GM21423 (cell line): ENCODE results near the gene TACC2.

Experiments
- ATAC-seq: cut with Tn5 transposase; IDR thresholded peaks from one replicate; pipeline ENCODE4 v1.9.1; 2021; ENCODE audit warnings: mild to moderate bottlenecking, moderate library complexity; ENCODE audit not compliant: unreplicated experiment

TACC2 gene

DNA sequence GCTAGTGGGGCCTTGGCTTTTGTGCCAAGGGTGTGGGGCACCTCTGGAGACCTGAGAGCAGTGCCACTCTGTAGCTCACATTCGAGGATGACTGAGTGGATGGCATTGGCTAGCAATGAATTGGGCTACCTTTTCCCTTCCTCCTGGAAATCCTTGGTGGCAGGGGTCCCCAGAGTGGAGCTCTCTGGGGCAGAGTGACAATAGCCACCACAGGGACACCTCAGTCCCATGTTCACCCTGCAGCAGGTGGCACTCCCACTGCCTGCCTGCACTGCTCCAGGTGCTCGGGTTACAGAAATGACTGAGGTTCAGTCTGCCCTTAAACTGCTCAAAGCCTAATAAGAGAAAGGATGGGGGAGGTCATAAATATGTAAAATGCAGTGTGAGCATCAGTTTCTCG, 300.0 kb downstream of the TACC2 start:
- ATAC-seq = no peak

DNA sequence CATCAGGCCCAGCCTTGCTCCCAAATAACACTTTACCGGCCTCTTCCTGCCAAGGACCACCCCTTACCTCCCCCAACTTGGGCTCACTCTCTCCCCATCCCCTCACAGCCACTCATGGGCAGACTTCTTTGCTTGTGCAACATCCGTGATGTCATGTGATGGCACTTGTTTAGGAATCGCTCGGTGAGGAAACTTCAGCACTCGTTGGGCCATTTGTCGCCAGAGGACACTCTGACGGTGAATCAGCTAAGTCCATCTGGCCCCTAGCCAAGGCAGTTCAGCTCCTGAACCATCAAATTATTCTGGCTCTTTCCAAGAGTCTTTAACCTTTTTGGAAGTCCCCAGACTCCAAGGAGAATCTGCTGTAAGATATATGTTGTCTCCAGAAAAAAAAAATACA, 301.4 kb downstream of the TACC2 start:
- no peak for ATAC-seq

DNA sequence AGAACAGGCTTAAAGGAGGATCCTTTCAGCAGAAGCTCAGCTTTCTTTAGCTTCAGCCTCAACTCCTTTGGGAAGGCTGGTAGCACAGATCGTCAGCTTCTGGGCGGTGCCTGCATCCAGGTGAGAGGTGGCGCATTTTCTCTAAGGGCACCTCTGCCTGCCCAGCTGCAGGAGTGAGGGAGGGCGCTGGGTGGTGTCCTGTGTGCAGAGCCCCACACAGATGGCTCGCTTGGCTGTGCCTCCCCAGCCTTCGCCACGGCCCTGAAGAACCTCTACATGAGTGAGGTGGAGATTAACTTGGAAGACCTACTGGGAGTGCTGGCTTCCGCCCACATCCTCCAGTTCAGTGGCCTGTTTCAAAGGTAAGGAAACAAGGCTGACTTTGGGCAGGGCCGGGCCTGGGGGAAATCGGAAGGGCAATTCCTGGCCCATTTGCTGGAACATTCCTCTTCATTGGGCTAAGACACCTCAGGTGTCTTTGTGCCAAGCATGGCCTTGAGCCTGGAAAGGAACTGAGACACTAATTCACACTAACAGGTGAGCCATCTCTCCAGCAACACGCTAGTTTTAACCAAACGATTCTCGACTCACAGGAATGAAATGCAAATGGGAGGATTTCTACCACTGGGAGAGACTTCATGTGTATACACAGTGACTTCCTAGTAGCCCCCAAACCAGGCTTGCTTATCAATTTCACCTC, 302.0 kb downstream of the TACC2 start:
- ATAC-seq = no peak

DNA sequence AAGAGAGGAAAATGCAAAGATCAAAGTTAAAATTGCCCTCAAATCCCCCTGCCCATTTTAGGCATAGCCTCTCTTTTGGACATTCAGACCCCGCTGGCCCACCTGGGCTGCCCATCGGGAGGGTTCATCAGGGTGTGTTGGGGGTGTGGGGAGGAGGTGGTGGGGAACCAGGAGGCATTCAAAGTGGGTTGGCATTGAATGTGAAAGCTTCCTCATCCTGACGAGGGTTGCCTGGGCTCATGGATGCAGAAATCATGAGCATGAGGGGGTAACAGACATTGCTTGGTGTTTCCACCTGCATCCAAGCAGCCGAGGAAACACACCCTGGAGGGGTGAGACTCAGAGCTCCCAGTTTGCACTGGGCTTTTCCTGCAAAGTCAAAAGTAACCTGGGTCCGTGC, 302.8 kb downstream of the TACC2 start:
- no peak for ATAC-seq

DNA sequence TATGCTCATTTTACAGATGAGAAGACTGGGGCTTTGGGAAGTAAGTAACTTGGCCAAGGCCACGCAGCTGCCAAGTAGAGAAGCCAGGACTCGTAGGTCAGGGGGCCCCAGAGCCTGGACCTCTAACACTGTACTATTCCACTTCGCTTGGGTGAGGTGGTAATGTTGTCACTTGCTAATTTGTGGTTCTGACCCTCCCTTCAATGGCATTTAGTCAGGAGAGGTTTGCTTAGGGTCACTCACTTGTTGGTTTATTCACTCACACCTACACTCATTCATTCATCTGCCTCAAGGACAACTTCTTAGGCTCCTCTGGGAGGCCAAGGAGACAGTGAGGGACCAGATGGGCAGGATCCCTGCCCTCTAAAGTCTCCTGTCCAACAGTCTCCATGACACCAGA, 303.4 kb downstream of the TACC2 start:
- ATAC-seq = no peak

DNA sequence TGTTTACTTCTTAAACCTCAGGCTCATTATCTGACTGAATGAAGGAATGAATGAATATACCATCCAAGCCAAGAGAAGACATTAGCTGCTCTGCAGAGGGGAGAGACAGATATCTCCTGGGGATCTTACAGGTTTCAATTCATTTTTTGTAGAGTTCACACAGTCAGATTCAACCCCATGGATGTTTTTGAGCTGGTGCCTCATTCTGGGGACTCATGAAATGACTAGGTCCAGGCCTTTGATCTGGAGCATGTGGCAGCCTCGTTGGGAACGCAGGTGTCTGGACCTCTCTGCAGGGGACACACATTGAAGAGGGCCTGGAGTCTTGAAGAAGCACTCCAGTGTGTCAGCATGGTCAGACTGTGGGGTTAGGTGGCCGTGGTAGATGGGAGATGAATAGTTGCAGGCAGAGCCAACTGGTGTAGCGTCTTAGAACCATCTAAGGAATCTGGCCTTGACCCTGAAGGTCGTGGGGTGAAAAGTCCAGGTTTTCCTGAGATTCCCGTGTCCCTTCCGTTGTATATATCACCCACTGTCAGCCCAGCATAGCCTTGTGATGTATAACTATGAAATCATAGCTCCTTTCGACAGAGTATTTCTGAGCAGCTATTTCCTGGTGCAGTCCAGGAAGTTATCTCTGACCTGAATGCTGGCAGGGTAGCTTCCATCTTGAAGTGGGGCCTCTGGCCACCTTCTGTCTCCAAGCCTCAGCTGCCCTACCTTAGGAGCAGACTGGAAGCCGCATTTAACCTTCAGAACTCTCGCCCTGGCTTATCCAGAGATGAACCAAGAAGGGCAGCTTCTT, 304.4 kb downstream of the TACC2 start:
- no peak for ATAC-seq

DNA sequence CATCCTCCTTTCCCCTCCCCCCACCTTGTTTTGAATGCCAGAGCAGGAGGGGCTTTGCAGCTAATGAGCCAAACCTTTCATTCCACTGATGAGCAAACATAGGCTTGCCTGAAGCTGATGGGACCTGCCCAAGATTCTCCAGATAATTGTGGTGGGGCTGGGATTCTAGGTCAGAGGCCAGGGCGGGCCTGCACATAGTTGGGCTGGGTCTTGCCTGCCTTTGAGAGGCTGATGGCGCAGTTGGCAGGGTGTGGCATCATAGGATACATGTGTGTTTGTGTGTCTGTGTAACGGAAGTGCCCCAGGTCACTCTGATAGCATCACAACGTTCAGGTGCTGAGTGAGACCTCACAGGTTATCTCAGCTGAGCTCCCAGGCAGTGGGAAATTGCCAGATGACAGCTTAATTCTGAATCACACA, 305.0 kb downstream of the TACC2 start:
- no peak for ATAC-seq

DNA sequence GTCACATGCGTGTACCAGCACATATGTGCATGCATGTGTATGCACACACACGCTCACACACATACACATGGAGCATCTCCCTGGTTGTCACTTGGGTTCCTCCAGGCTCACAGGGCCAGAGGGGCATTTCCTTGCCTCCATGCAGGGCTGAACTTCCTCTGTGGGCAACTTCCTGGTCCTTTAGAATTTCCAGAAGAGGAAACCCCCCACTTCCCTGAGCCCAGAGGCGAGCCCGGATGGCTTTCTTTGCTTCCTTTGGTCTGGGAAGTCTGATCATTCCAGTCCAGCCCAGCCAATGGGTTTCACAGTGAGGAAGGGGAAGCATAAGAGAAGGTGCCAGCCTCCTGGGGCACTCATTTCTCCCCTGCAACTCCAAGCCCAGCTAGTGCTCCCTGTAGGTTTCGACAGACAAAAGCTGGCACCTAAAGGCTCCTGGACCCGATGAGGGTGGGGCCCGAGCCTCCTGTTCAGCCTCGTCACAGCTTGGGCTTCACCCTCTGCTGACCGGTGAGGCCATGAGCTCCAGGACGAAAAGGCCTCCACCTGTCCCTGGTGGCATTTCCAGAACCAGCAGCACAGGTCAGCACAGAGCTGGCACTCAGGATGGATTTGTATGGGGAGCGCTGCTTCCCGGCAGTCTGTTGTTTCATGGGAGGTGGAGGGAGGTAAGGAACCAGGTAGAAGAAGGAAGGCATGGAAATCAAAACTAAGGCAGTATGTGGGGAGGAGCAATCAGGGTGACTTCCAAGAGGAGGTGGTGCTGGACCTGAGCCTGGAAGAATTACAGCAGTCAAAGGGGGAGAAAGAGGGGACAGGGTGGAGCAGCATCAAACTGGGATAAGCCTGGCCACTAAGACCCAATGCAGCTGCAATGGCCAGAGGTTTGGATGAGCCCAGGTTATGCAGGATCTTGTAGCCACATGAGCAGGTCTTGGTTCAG, 305.8 kb downstream of the TACC2 start:
- ATAC-seq = no peak

DNA sequence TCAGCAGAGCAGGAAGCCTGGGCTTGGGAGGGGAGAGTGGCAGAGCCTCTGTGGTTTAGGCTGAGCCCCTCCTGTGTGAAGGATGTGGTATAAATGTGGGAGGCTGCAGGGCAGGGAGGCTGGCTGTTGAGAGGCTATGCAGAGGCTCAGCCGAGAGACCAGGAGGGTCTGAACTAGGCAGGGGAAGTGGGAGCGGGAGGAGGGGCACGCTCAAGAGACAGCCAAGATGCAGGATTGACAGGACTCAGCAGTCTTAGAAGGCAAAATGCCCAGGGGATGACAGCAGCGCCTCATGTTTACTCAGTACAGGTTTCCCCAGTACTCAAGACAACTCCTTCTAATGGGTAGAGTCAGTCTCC, 306.5 kb downstream of the TACC2 start:
- ATAC-seq = no peak

DNA sequence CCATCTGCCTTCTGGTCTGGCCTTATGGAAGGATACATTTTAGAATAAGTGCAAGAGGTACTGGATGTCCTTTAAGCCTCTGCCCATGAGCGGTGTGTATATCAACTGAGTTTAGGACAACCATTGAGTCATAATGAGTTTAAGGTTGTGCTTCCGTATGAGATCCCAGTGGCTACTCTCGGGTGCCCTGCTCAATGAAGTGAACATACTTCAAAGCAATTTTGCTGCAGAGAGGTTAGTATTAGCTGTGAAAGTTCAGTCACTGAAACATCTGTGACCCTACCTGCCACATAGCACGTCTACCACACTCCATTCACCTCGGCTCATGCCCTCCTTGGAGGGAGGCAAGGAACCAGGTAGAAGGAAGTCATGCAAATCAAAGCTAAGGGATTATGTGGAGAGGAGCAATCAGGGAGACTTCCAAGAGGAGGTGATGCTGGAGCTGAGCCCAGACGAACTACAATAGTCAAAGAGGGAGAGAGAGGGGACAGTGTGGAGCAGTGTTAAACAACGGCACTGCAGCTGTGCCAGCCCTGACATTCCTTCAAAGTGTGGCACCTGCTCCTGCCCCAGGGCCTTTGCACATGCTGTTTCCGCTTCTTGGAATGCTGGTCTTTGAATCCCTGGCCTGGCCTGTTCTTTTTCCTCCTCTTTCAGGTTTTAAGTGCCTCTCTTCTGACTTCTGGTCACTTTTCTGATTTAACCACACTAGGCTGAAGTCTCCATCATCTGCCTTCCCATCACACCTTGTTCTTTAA, 307.6 kb downstream of the TACC2 start:
- ATAC-seq = no peak

DNA sequence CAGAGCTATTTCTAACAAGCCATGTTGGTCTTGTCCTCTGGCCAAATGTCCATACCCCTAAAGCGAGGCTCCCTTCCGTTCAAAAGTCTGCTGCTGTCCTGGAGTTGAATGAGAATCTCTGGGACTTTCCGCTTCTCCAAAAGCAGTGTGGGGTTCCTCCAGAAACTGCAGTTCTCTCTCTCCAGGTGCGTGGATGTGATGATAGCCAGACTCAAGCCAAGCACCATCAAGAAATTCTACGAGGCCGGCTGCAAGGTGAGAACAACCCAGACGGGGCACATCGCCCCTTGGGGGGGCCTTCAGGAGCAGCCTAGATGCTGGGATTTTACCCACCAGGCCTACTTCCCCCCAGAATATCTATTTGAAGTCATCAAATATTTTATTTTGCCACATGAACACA, 308.6 kb downstream of the TACC2 start:
- ATAC-seq = no peak

DNA sequence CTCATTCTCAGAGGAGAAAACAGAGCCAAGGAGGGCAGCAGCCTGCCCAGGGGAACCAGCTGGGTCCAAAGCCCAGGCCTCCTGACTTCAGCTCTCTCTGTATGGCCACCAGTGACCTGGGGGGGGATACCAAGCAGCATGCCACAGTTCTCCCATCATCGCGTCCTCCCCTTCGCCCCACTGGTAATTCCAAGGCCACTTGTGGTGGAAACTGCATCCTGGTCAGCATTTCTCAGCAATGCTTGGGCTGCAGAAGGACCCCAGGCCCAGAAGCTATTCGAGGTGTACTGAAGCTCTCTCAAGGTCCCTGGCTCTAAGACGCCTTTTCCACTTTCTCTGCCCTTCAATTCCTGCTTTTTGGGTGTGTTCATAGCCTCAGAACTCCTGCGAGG, 309.2 kb downstream of the TACC2 start:
- ATAC-seq = no peak

DNA sequence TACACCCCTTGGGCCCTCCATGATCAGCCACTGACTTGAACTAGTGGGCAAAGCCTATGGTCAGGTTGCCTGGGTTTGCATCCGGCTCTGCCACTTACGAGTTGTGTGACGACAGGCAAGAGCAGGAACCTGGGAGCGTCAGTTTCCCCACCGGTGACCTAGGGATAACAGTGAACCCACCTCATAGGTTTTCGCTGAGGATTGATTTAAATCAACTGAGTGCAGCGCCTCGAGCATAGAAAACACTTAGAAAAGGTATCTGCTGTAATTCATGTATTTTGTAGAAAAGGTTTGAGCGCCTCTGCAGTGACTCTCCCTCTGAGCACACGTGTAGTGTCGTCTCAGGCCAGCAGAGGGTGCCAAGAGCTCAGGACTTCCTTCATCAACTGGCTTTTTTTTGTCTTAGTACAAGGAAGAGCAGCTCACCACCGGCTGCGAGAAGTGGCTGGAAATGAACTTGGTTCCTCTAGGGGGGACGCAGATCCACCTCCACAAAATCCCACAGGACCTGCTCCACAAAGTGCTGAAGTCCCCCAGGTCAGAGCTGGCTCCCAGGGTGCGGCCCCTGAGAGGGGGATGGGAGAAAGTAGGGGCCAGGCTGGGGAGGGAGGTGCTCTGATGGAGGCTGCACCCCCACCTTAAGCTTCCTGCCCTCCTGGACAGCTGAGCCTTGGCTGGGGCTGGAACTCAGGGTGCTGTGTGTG, 309.8 kb downstream of the TACC2 start:
- peak; percentile 74 for ATAC-seq

DNA sequence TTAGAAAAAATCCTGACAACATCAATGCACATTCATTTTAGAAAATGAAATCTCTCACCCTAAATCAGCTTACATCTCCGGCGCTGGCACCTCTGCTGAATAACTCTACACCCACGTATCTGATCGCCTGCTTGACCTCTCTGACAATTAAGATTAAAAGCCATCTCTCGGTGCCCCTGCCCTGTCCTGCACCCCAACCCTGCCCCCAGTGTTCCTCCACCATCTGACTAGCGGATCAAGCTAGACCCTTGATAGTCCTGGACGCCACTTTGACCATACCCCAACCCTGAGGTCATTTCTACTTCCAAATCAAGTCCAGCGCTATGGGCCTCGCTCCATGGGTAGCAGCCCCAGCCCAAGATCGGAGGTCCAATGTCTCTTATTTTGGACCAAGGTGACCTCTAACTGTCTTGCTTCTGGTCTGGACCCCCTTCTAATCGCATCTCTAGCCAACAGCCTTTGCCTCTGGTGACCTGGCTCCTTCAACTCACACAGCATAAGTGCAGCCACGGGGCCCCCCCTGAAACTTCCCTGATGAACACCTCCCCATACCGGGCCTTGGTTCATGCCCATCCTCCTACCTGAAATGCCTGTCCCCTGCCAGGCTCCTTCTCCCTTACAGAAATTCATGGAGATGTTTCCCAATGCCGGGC, 310.6 kb downstream of the TACC2 start:
- ATAC-seq = no peak

DNA sequence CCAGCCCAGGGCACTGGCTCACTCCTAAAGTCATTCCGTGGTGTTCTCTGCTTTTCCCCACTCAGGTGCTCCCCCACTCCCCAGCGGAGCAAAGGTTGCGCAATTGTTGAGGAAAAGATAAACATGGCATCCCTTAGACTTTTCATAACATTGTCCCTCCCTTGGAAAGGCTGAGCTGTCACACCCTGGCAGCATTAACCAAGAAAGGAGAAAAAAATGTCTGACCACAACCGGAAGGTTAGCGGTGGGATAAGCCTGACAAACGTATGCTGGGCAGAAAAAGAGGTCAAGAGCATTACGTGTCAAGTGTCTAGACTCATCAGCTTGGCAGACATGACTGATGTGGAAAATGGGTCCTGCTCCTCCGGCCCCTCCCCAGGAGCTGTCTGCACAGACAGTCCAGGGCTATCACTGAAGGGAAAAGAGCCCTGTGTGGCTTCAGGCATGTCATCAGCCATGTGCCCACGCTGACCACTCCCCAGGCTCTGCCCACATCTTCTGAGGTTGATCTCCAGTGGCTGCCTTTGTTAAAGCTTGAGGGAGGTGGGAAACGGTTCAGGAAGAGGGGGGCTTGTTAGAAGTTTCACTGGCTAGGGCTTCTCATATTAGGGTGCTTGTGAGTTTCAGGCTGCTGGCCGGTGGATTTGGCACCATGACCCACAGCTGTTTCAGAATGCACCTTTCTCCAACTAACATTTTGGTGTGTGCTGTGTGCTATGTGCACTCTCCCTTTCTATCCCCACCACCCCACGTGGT, 312.3 kb downstream of the TACC2 start:
- ATAC-seq = no peak

DNA sequence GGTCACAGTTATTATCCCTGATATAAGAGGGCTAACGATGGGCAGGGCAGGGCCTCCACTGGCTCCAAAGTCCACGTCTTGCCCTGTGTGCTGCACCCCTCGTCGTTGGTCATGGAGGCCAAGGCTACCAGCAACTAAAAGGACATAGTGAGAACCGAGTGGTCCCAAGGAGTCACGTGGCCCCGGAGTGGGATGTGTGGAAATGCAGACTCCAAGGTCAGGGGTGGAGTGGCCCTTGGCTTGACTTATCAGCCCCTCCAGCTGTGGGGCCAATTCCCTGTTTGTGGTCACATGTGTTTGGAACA, 312.8 kb downstream of the TACC2 start:
- no peak for ATAC-seq

DNA sequence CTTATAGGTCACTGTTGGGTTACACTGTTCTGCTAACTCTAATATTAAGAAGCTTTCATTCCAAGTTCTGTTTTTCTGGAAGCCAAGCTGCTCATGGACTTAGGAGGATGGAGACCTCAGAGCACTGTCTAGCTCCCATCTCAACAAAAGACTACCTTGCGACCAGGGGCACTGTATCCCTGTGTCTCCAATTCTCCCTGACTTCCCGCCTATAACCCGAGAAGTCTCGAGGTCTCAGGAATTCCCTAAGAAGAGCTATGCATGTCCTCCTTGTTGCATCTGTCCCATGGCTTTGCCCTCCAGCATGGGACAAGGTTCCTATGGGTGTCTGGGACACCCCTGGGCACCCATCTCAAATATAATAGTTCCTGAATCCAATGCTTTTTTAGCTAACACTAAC, 313.4 kb downstream of the TACC2 start:
- no peak for ATAC-seq

DNA sequence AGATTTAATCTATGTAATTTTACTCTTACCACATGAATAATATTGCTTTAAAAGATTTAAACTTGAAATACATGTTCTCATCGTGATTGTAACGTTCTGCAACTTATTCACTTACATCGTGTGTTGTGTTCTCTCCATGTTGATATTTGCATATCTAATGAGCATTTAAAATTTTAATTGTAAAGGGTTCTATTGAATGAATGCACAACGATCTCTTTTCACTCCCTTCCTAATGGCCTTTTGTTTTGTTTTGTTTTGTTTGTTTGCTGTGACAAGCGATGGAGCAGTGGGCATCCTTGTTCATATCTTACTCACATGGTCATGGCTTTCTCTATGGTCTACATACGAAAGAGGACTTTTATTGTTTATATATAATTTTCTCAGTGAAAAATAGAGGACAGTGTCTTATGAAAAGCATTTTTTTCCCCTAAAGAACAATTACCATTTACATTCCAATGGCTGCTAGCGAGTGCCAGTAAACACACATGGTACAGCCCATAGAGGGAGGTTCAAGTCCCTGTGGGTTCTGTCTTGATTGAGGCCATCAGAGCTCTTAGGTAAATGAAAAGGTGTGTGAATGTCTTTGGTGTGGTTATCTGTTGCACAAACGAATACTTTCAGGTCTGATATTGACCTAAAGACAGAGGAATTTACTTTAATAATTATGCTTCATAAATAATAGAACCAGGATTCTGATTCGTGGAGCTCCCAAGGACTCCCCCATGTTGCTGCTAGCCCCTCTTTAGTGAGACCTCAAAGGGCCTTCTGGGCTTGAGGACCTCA, 314.5 kb downstream of the TACC2 start:
- ATAC-seq = no peak
